SKM-1 treated with dmso at 0.1 percent for 144 hours (cell line): ENCODE measurements around the gene POLR2E.
"Not testable (repeated sequence)": the region's sequence is repeated elsewhere in the genome, so short reads cannot be mapped to it uniquely, and the experiment has no call there.

Experiments
- DNase-seq: peaks from one replicate; lab custom pipeline; 2025; ENCODE audit not compliant: unreplicated experiment; lab: John Stamatoyannopoulos, UW

Gene POLR2E

GRCh38 chr19:1126984-1127760, 32.0 kb upstream of the POLR2E start:
- DNase-seq, result no peak

DNA sequence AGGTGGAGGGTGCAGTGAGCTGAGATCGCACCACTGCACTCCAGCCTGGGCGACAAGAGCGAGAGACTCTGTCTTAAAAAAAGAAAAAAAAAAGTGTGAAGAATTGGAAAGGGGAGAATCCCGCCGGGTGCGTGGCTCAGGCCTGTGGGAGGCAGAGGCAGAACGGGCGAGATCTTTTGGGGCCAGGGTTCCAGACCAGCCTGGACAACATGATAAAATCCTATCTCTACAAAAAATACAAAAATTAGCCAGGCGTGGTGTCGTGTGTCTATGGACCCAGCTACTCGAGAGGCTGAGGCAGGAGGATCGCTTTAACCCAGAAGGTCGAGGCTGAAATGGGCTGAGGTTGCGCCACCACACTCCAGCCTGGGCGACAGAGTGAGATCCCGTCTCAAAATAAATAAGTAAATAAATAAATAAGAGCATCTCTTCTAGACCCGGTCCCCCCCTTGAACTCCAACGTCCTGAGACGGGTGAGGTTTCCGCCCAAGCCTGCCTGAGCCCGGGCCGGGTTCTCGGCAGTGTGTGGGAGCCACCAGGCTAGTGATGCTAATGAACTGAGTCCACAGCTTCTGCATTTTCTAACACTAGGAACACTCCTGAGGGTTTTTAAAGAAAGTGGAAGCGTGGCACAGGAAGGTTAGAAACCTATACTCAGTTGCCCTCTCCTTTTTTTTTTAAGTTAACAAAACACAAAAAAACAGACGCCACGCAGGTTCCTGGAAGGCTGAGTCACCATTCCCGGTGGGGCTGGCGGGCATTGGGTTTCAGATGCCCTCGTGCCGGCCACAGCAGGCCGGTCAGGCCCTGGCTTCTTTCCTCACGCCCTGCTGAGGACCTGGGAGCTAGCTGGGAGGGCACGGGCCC, 30.7 kb upstream of the POLR2E start:
- no peak for DNase-seq

DNA sequence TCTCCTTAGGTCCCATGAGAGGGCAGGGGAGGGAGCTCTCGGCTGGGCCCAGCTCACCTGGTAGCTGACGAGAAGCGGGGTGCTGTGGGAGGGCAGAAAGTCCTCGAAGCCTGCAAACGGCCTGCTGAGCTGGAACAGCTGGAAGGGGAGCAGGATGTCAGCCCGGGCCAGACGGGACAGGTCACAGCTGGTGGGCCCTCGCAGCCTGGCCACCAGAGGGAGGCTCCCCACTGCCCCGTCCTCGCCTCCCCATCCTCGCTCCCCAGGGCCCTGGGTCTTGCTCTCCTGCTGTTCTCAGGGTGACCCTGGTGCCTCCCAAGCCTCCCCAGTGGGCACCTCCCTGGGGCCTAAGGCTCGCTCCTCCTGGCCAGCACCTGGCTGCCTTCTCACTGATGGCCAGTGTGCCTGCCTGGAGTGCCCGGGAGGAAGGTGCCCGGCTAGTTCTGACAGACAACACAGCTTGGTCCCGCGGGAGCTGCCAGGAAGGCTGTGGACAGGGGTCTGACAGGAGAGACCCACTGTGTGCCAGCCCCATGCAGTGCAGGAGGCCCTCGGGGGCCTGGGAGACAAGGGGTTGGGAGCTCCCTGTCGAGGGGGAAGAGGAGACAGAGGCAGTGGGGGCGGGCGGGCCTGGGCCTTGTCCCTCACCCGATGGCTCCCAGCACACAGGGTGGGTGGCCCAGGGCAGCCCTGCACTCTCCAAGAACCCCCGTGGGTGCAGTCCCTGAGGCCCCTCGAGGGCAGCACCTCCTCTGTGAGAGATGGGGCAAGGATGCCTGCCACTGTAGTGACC, 28.9 kb upstream of the POLR2E start:
- DNase-seq, result no peak

DNA sequence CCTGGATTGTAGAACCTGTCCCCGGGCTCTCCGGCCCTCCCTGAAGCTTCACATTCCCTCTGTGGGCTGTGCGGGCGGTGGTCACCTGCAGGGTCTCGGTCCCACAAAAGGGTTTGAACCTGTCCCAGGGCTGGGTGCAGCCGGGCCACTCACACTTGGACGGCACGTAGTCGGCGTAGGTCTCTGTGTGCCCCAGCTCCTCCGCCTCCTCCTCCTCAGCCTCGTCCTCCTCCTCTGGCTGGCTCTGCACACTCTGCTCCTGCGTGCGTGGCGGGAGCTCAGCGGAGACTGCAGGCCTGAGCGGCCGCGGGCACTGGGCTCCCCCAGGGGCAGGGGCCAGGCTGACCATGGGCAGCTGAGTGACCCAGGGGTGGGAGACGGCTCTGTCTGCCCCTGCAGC, 28.2 kb upstream of the POLR2E start:
- no peak for DNase-seq

DNA sequence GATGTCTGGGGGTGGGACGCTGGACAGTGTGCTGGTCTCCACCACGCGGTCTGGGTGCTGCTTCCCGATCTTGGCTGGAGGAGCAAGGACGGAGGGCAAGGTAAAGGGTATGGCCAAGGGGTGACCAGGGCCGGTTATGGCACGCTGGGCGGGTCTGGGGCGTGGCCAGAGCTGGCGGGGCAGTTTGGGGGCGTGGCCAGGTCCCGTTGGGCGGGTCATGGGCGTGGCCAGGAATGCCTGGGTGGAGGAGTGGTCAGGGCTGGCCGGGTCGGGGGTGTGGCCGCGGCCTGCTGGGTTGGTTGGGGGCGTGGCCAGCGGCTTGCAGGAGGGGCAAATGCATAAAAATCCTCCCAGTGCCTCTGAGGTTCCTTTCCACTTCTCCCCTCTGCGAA, 27.8 kb upstream of the POLR2E start:
- DNase-seq, result peak; percentile 33

DNA sequence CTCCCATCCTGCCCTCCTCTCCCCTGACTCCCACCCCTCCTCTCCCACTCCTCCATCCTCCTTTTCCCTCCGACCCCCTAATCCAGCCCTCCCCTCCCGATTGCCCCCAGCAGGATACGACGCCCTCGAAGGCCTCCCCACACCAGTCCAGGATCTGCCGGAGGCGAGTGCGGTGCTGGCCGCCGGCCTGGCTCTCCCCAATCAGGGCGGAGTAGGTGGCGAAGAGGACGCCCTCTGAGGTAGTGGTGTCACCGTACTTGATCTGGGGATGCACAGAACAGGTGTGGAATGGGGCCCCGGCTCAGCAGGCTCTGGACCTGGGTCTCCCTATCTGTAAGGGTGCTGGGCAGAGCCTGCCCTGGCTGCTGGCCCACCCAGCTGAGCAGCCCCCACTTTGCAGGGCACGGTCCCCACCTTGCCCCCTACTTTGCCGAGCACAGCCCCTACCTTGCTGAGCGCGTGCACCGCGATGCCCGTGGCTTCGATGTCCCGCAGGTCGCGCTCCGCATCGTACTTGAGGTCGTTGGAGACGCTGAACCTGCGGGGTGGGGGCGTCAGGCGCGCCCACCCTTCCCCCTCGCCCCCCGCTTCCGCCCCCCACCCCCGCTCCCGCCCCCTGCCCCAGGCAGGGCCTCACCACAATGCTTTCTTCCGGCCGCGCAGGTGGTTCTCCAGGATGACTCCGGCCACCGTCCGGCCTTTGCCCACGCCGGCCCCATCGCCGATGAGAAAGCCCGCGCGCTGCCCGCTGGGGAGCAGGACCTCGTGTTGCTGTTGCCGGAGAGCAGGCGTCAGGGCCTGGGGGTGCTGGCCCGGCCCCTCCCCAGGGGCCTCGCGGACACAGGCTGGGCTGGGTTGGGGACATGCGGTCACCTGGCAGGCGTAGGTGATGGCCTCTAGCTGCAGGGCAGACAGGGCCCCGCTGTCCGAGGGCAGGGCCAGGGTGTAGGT, 27.1 kb upstream of the POLR2E start:
- no peak for DNase-seq

DNA sequence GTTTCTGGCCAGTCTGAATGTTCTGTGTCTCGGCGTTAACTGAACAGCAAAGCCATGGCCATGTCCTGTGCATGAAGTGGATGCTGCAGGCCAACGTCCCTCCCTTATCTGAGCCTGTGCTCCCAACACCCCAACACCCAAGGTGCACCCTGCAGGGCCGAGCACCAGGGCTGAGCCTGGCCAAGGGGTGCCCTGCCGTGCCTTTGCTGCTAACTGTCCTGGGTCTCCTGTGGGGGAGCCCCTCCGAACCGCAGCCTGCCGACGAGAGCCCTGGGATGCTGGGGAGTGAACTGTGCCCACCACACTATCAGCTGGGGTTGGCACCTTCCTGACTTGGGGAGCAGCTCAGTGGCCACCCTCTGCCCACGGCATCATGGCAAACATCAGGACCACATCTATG, 26.2 kb upstream of the POLR2E start:
- no peak for DNase-seq

- no peak for DNase-seq
Measured at GRCh38 chr19:1119475-1120217, 24.5 kb upstream of the POLR2E start.

- no peak for DNase-seq
Measured at GRCh38 chr19:1118999-1119398, 23.8 kb upstream of the POLR2E start.

DNA sequence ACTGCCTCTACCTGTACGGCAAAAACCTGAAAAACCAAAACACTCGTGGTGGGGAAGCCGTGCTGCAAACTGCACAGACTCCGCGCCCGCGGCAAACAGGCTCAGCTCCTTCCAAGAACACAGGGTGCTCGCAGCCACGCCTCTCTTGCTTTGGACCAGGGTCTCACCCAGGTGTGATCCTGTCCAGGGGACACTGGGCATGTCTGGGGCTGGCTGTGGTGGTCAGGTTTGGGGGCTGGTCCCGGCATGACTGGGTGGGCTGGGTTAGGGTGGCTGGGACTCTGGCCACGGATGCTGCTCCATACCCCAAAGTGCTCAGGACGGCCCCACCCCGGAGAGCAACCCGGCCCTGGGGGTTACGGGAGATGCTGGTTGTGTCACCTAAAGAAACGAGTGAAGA, 22.5 kb upstream of the POLR2E start:
- DNase-seq, result no peak

DNA sequence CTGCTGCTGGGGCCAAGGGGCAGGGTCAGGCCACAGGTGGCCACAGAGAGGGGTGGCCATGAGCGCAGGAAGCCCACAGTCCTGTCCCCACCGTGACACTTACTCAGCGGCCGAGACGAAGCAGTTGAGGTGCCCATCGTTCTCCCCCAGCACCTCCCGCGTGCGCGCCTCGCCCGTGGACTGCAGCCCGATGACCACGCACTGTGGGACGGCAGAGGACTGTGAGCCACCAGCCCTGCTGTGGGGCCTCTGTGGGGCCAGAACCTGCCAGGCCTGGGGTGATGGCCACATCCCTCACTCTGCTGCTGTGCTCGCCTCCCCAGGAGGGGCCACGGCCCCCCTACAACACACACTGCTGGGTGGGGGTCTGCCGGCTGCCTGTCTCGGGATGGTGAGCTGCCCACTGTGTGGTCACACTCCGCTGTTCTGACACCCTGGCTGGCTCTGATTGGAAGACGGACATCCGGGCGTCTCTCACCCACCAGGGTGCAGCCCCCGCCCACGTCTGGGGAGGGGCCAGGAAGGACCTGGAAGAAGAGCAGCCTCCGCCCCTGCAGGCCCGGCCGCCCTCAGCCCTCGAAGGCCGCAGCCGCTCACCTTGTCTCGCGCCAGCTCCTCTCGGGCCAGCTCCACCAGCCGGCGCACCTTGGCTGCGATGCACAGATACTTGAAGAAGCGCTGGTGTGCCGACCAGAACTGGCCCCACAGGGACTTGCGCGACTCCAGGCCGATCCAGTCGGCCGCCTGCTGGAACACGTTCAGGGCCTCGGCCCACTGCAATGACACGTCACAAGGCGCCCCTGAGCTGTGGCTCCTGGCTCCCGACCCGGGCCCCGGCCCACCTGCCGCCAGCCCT, 21.8 kb upstream of the POLR2E start:
- DNase-seq, result no peak

DNA sequence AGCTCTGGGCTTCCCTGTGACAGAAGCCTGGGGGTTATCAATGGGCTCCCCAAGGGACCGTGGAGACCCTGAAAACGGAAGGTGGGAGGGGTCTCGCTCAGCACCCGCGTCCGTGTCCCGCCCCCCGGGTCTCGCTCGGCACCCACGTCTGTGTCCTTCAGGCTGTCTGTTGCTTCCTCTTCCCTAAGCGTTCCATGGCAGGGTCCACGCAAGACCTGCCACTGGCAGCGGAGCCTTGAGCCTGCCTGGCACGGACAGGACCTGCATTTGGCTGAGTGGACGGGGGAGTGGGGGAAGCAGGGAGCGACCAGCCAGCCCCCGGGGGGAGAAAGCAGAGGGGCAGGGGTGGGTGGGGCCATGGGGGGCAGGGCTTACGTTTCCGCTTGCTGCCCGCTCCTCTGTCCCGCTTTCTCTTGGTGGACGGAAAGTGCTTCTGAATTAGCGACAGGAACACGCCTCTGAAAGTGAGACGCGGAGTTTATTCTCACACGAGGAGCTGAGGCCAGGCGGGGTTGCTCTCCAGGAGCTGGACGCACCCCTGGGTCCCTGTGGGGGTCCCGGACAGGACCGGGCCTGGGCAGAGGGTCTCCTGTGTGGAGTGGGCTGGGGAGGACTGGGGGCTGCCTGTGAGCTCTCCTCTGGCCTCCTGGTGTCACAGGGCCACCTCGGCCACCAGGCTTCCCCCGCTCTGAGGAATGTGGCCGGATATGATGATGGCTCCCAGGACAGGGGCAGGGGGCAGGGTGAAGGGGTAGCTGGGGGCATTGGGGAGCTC, 20.7 kb upstream of the POLR2E start:
- DNase-seq, result no peak

GRCh38 chr19:1114728-1115127, 19.6 kb upstream of the POLR2E start:
- DNase-seq, result not testable (repeated sequence)

GRCh38 chr19:1113986-1114483, 18.9 kb upstream of the POLR2E start:
- no peak for DNase-seq

- DNase-seq, result peak; percentile 25
Measured at GRCh38 chr19:1113030-1113985, 18.1 kb upstream of the POLR2E start.

DNA sequence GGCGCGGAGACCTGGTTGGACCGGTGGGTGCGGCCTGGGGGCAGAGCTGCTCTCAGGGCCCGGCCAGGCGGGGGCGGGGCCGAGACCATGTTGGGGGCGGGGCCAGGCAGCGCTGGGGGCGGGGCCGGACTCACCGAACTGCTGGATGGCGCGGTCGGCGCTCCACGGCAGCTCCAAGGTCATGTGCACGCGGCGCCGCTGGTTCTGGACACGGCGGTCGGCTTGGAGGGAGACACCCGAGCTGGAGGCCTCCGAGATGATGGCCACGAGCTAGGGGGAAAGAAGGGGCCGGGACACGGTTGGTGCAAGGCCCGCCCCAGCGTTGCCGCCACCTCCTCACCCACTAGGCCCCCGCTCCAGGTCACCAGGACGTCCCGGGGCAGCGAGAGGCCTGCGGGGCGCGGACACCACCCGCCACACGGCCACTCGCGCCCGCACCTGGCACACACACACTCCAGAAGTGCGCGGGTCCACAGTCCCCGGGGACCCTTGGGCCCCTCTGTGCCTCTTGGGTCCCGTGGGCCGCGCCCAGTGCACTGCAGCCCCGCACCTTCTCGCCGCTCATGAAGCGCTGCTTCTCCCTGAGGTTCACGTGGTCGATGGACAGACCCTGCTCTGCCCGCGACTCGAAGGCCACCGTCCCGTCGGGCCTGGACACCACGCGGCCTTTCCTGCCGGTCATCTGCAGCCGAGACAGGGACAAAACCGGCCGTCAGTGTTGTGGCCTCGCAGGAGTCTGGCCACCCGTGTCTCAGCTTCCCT, 17.3 kb upstream of the POLR2E start:
- no peak for DNase-seq
